CD14-positive monocyte (primary cell): ENCODE data around the gene SLC12A7. TPM values are rescaled to one million over a fixed set of nuclear protein-coding genes. Genes with fewer than 3 reads are reported as not detected.

Source experiments
- DNase-seq, 3 donors: peaks; one replicate each; pipeline ENCODE4 v3.0.0-alpha.2; 2011 to 2022
- H2AFZ ChIP-seq: 2 replicates; pipeline ENCODE4 v1.6.0; 2012; ENCODE audit warnings: mild to moderate bottlenecking, low read depth, low read length, inconsistent platforms; ENCODE audit not compliant: insufficient read depth, poor library complexity, severe bottlenecking
- H3K27ac ChIP-seq, 2 donors: 1 replicate in 1 of 2; 2 replicates in 1 of 2; pipeline ENCODE4 v1.5.1; 2012 to 2013; ENCODE audit warnings: low read length in 2 of 2, control low read depth in 1 of 2, inconsistent platforms in 1 of 2, low read depth in 1 of 2, mild to moderate bottlenecking in 1 of 2
- H3K27me3 ChIP-seq, 2 donors: one replicate each; pipeline versions ENCODE4 v1.6.0 to v1.6.1; 2011 to 2013; ENCODE audit warnings: low read length in 2 of 2; ENCODE audit not compliant: control insufficient read depth in 2 of 2, insufficient read depth in 2 of 2
- H3K36me3 ChIP-seq, 2 donors: replicated peaks in 1 of 2; 1 replicate in 1 of 2; 2 replicates in 1 of 2; pipeline versions ENCODE4 v1.5.1 to v1.6.1; 2012 to 2013; ENCODE audit warnings: low read length in 2 of 2, control low read depth in 1 of 2, inconsistent platforms in 1 of 2, mild to moderate bottlenecking in 1 of 2; ENCODE audit not compliant: insufficient read depth in 2 of 2, control insufficient read depth in 1 of 2
- H3K4me1 ChIP-seq, 2 donors: 1 replicate in 1 of 2; 2 replicates in 1 of 2; pipeline versions ENCODE4 v1.5.1 to v1.6.1; 2012 to 2013; ENCODE audit warnings: low read length in 2 of 2, control low read depth in 1 of 2, inconsistent platforms in 1 of 2, mild to moderate bottlenecking in 1 of 2, moderate library complexity in 1 of 2; ENCODE audit not compliant: insufficient read depth in 2 of 2, control insufficient read depth in 1 of 2
- H3K4me2 ChIP-seq: replicated peaks from 2 replicates; pipeline ENCODE3; 2012; ENCODE audit warnings: low read length, moderate library complexity, mild to moderate bottlenecking; ENCODE audit not compliant: poor library complexity, severe bottlenecking; ENCODE audit errors: extremely low read depth
- H3K4me3 ChIP-seq, 3 experiments: fragments of 200-600 bp in 1 of 3; sonication (generic) in 1 of 3; replicated peaks in 1 of 3; 1 replicate in 2 of 3; 2 replicates in 1 of 3; pipeline ENCODE4 v1.5.1; 2011 to 2013; ENCODE audit warnings: low read length in 3 of 3, mild to moderate bottlenecking in 3 of 3, control low read depth in 2 of 3, low read depth in 2 of 3, inconsistent platforms in 1 of 3, moderate library complexity in 1 of 3
- H3K79me2 ChIP-seq: 2 replicates; pipeline ENCODE4 v1.6.0; 2012; ENCODE audit warnings: mild to moderate bottlenecking, control low read depth, inconsistent platforms, low read length, moderate library complexity; ENCODE audit not compliant: insufficient read depth
- H3K9ac ChIP-seq: 2 replicates; pipeline ENCODE4 v1.6.0; 2017; ENCODE audit warnings: low read length, mild to moderate bottlenecking; ENCODE audit not compliant: insufficient read depth, poor library complexity, severe bottlenecking
- H3K9me3 ChIP-seq, 2 donors: replicated peaks in 1 of 2; 1 replicate in 1 of 2; 2 replicates in 1 of 2; pipeline versions ENCODE4 v1.5.1 to v1.6.1; 2012 to 2013; ENCODE audit warnings: low read length in 2 of 2, control low read depth in 1 of 2; ENCODE audit not compliant: control insufficient read depth in 1 of 2, insufficient read depth in 1 of 2
- H4K20me1 ChIP-seq: 2 replicates; pipeline ENCODE4 v1.6.0; 2012; ENCODE audit warnings: mild to moderate bottlenecking, low read length, control low read depth, moderate library complexity; ENCODE audit not compliant: insufficient read depth
- H3K27ac Mint-ChIP-seq, 7 donors: one replicate each; pipeline ENCODE4 v1.8.0; 2020; ENCODE audit warnings: mild to moderate bottlenecking in 7 of 7, mixed read lengths in 7 of 7, moderate library complexity in 6 of 7, inconsistent platforms in 2 of 7
- H3K27me3 Mint-ChIP-seq, 3 donors: one replicate each; pipeline ENCODE4 v1.8.0; 2021 to 2022; ENCODE audit warnings: low read depth in 3 of 3, mild to moderate bottlenecking in 3 of 3, mixed read lengths in 3 of 3, moderate library complexity in 3 of 3, inconsistent platforms in 1 of 3
- H3K36me3 Mint-ChIP-seq, 2 donors: one replicate each; pipeline ENCODE4 v1.8.0; 2020; ENCODE audit warnings: mixed read lengths in 2 of 2, inconsistent platforms in 1 of 2, mild to moderate bottlenecking in 1 of 2
- H3K4me1 Mint-ChIP-seq: one replicate; pipeline ENCODE4 v1.8.0; 2020; ENCODE audit warnings: mild to moderate bottlenecking, mixed read lengths
- H3K4me3 Mint-ChIP-seq, 2 donors: one replicate each; pipeline ENCODE4 v1.8.0; 2020; ENCODE audit warnings: mild to moderate bottlenecking in 2 of 2, mixed read lengths in 2 of 2, moderate library complexity in 1 of 2
- H3K9me3 Mint-ChIP-seq, 7 donors: one replicate each; pipeline ENCODE4 v1.8.0; 2020 to 2022; ENCODE audit warnings: mixed read lengths in 7 of 7, mild to moderate bottlenecking in 6 of 7, moderate library complexity in 6 of 7, inconsistent platforms in 2 of 7
- WGBS: methylation state at CpG from one replicate; pipeline ENCODE4 v1.1.5; 2013; ENCODE audit warnings: missing lambda C conversion rate; ENCODE audit not compliant: insufficient coverage; 5-methylcytosine and 5-hydroxymethylcytosine counted together
- intact Hi-C, 2 donors: fragments of 100-400 bp; cut with micrococcal nuclease; formaldehyde crosslinking; loops; one replicate each; pipeline versions ENCODE4 v1.15.0 to v1.15.1; 2023
- polyA plus RNA-seq, 3 donors: library from polyadenylated mRNA; depleted of rRNA in 1 of 3; unstranded in 2 of 3; stranded (reverse) in 1 of 3; fragments of 300-500 nt in 2 of 3; fragments of >200 nt in 1 of 3; fragmentation: Illumina TruSeq in 2 of 3; gene quantifications; 1 replicate in 2 of 3; 2 replicates in 1 of 3; pipeline ENCODE4 v1.2.3, GENCODE V29; 2012 to 2021
- TF ChIP-seq, protein P1 (sequence below): fragments of 200-600 bp; IDR thresholded peaks from one replicate; pipeline ENCODE4 v1.8.0; 2022; ENCODE audit warnings: antibody characterized with exemption, mild to moderate bottlenecking

Gene SLC12A7
- polyA plus RNA-seq, 3 donors, result 8.2 to 31.2 (median 12.5) TPM

DNA sequence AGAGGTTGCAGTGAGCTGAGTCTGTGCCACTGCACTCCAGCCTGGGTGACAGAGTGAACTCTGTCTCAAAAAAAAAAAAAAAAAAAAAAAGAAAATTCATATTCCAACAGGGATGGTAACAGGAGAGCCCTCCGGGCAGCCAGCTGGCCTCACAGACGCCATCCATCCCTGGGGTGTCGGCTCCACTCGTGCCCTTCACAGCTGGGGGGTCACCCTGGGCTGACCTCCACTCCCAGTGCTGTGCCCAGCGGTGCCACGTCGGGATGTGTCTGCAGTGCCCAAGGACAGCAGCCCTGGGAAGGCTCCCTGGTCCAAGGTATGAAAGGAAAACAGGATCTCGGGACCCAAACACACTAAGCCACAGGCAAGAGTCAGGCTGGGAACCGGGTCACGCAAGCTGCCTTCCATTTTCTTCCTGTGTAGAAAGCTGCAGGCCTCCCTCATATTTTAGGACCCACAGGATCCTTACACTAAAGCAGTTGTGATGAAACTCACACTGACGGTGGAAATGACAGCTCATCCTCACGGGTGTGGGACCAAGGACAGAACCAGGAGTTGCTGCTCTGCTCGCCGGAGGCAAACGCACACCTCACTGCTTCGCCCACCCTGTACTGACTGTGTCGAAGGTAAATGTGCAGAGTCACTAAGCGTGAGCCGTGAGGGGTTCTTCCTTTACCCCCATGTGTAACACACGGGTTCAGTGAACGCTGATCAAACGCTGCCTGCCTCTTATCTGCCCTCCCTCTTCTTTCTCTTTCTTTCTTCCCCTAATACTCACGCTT, 5.3 kb downstream of the SLC12A7 start:
- H2AFZ ChIP-seq, result no peak overlapping the region
- intact Hi-C loops, result loop anchor here in 1 of 2 donors (10.0 kb wide), 2 partner anchors 238 to 368 kb away; partner anchors contain the start of gene CLPTM1L
- no peaks in the 10 kb centered on the region for H3K36me3 ChIP-seq
- H3K27me3 Mint-ChIP-seq, result peaks cover 0 to 14% (median 6%) of the 10 kb centered on the region in 3 donors
- H3K79me2 ChIP-seq, result peaks cover 21% of the 10 kb centered on the region
- TF ChIP-seq, protein P1, sequence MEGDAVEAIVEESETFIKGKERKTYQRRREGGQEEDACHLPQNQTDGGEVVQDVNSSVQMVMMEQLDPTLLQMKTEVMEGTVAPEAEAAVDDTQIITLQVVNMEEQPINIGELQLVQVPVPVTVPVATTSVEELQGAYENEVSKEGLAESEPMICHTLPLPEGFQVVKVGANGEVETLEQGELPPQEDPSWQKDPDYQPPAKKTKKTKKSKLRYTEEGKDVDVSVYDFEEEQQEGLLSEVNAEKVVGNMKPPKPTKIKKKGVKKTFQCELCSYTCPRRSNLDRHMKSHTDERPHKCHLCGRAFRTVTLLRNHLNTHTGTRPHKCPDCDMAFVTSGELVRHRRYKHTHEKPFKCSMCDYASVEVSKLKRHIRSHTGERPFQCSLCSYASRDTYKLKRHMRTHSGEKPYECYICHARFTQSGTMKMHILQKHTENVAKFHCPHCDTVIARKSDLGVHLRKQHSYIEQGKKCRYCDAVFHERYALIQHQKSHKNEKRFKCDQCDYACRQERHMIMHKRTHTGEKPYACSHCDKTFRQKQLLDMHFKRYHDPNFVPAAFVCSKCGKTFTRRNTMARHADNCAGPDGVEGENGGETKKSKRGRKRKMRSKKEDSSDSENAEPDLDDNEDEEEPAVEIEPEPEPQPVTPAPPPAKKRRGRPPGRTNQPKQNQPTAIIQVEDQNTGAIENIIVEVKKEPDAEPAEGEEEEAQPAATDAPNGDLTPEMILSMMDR, result no peak
- H3K36me3 Mint-ChIP-seq, result peaks cover 10 to 11% of the 10 kb centered on the region in 2 donors
- H3K4me2 ChIP-seq, result no peak overlapping the region
- 37% methylated on average over 21 of the region's 23 CpGs for WGBS
- peak overlapping the region in 1 of 3 experiments; percentile 85 for H3K4me3 ChIP-seq
- H3K9me3 ChIP-seq, result no peaks in the 10 kb centered on the region
- peak overlapping the region; percentile 70 to 91 for H3K4me3 Mint-ChIP-seq
- H3K27me3 ChIP-seq, result peaks cover 0 to 9% of the 10 kb centered on the region in 2 donors
- H3K9ac ChIP-seq, result no peak overlapping the region
- H3K4me1 Mint-ChIP-seq, result peaks cover 86% of the 10 kb centered on the region
- H4K20me1 ChIP-seq, result peaks cover 72% of the 10 kb centered on the region
- H3K27ac Mint-ChIP-seq, result peak overlapping the region; percentile 64 to 97 (median 95)
- peak; percentile 38 to 89 (median 82) for DNase-seq
- peak overlapping the region; percentile 69 for H3K27ac ChIP-seq
- peaks cover 76 to 79% of the 10 kb centered on the region in 2 donors for H3K4me1 ChIP-seq
- H3K9me3 Mint-ChIP-seq, result no peaks in the 10 kb centered on the region

DNA sequence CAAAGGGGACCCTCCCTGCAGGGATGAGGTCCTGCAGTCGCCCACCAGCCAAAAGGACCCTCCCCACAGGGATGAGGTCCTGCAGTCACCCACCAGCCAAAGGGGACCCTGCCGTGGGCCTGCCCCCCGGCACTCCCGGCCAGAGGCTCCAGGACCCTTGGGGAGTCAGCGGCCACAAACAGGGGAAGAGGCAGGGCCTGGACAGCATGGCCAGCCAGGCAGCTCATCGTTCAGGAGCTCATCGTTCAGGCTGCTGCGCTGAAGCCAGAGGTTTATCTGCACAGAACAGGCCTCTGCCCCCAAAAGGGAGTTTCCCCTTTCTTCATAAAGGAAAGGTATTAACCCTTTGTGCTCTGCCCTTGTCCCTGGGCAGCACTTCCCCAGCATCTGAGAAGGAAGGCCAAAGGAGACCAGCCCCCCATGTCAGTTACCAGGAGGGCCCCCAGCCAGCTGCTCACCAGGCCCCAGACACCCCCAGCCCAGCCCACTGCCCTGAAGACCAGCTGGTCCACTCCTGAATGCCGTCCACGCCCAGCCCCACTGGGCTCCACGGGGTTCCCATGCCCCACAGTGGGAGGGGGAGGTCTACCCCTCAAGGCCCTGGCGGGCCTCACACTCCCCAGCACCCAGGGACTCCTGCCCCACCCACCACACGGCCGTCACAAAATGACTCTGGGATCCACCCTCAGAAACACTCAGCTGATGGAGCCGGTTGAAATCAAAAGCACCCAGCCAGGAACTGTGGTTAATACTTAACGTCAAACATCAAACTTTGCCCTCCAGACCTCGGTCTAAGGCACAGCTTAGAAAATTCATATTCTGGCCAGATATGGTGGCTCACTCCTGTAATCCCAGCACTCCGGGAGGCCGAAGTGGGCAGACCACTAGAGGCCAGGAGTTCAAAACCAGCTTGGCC, 6.3 kb downstream of the SLC12A7 start:
- H3K9ac ChIP-seq, result peak overlapping the region; percentile 27
- H3K27ac Mint-ChIP-seq, result peak overlapping the region; percentile 25 to 97 (median 95)
- no peaks in the 10 kb centered on the region for H3K36me3 ChIP-seq
- intact Hi-C loops, result loop anchor here in 1 of 2 donors (10.0 kb wide), 2 partner anchors 239 to 369 kb away; partner anchors contain the start of gene CLPTM1L
- peak; percentile 23 to 42 (median 33) for DNase-seq
- peaks cover 21% of the 10 kb centered on the region for H3K79me2 ChIP-seq
- peaks cover 73 to 74% of the 10 kb centered on the region in 2 donors for H3K4me1 ChIP-seq
- peak overlapping the region; percentile 67 to 69 for H3K4me3 Mint-ChIP-seq
- H3K9me3 Mint-ChIP-seq, result no peaks in the 10 kb centered on the region
- H3K4me3 ChIP-seq, result peak overlapping the region in 2 of 3 experiments; percentile 32 to 41
- TF ChIP-seq, protein P1, result no peak
- WGBS, result under 1% methylated on average over 14 of the region's 19 CpGs
- H3K9me3 ChIP-seq, result no peaks in the 10 kb centered on the region
- no peak overlapping the region for H2AFZ ChIP-seq
- peaks cover 82% of the 10 kb centered on the region for H4K20me1 ChIP-seq
- H3K27me3 ChIP-seq, result peaks cover 0 to 5% of the 10 kb centered on the region in 2 donors
- peaks cover 84% of the 10 kb centered on the region for H3K4me1 Mint-ChIP-seq
- peak overlapping the region; percentile 34 for H3K4me2 ChIP-seq
- H3K27ac ChIP-seq, result no peak overlapping the region
- peaks cover 10 to 12% of the 10 kb centered on the region in 2 donors for H3K36me3 Mint-ChIP-seq
- peaks cover 0 to 12% (median 6%) of the 10 kb centered on the region in 3 donors for H3K27me3 Mint-ChIP-seq
